Lower leg skin (tissue), 4 donors: ENCODE results near the gene KDM3B. TPM values are rescaled to one million over a fixed set of nuclear protein-coding genes. Genes with fewer than 3 reads are reported as not detected.

Experiments used
- DNase-seq, 2 donors: peaks; one replicate each; pipeline ENCODE4 v3.0.0-alpha.2; 2019; ENCODE audit warnings: low spot score in 2 of 2
- H3K4me3 ChIP-seq: fragments of 200-600 bp; sonication (generic); 2 replicates; pipeline ENCODE4 v1.5.1; 2017; ENCODE audit warnings: mild to moderate bottlenecking, low read depth; ENCODE audit not compliant: poor library complexity, severe bottlenecking
- POLR2A ChIP-seq, 2 donors: fragments of 450-650 bp; IDR thresholded peaks; one replicate each; pipeline ENCODE4 v1.6.1; 2016 to 2017; ENCODE audit warnings: antibody characterized with exemption in 2 of 2, mild to moderate bottlenecking in 1 of 2, moderate library complexity in 1 of 2
- WGBS, 2 donors: methylation state at CpG; one replicate each; pipeline ENCODE4 v1.1.5; 2018; 5-methylcytosine and 5-hydroxymethylcytosine counted together
- intact Hi-C: fragments of 100-400 bp; cut with DNase I; formaldehyde crosslinking; loops from one replicate; pipeline ENCODE4 v1.15.0; 2023; ENCODE audit warnings: low total_unique reads
- total RNA-seq, 4 donors: library from RNA; depleted of rRNA; stranded (reverse); fragments of >200 nt; gene quantifications; one replicate each; pipeline ENCODE4 v1.1.0, GENCODE V29; 2016
- TF ChIP-seq, protein P1 (sequence below), 3 donors: fragments of 450-650 bp; IDR thresholded peaks; one replicate each; pipeline ENCODE4 v1.5.1; 2016; ENCODE audit warnings: antibody characterized with exemption in 3 of 3, mild to moderate bottlenecking in 3 of 3, moderate library complexity in 2 of 3

KDM3B gene
- total RNA-seq, 4 donors from 2014 or later, result 54.4 to 72.7 (median 67.0) TPM

DNA sequence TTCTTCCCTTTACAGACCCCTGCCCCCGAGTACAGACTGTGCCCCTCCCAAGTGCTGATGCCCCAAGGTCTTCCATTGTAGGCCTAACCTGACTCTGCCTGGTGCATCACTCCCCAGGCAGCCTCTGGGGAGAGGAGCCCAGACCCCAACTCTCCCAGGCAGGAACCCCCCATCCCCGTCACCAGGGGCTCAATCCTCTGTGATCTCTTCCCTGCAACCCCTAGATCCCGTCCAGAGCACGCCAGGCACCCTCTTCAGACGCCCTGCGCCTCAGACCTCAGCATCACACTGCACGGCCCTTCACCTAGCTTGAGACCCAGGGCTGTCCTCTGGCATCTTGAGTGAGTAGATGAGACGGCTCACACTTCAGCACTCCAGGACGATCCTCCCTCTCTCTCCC lies 106.4 kb downstream of the KDM3B start:
- no peak overlapping the region for H3K4me3 ChIP-seq
- no peak for DNase-seq
- 79 to 86% methylated on average over 9 of the region's 9 CpGs for WGBS, 2 donors
- intact Hi-C loops, result no loop called here
- no peak for TF ChIP-seq POLR2A (IDR thresholded peaks at IDR 0.05)
- TF ChIP-seq, protein P1, sequence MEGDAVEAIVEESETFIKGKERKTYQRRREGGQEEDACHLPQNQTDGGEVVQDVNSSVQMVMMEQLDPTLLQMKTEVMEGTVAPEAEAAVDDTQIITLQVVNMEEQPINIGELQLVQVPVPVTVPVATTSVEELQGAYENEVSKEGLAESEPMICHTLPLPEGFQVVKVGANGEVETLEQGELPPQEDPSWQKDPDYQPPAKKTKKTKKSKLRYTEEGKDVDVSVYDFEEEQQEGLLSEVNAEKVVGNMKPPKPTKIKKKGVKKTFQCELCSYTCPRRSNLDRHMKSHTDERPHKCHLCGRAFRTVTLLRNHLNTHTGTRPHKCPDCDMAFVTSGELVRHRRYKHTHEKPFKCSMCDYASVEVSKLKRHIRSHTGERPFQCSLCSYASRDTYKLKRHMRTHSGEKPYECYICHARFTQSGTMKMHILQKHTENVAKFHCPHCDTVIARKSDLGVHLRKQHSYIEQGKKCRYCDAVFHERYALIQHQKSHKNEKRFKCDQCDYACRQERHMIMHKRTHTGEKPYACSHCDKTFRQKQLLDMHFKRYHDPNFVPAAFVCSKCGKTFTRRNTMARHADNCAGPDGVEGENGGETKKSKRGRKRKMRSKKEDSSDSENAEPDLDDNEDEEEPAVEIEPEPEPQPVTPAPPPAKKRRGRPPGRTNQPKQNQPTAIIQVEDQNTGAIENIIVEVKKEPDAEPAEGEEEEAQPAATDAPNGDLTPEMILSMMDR (IDR thresholded peaks at IDR 0.05), result no peak

DNA sequence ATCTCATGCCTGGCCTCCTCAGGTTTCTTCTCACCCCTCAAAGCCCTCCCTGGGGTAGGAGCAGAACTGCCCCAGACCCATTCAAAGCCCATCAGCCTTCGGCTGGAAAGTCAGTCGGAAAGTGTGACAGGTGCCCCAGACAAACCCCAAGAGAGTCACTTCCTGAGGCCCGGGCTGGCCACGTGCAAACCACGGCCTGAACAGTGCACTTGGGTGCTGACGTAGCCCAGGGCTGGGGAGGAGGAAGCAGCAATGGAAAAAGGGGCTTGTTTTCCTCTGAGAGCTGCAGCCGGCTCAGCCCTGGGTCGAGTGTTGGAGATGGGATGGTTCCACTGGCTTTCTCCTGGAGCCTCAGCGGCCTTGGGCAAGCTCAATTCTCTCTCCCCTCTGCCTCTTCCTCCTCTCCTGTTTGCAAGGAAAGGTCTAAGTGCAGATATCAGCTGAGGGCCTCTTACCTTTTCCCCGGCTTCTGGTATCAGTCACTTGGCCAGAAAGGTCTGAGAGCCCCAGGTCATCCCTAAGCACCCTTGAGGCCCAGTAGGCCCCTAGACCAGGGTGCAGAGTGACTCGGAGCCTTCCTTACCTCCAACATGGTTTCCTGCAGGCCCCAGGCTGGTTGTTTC lies 106.9 kb downstream of the KDM3B start:
- no peak overlapping the region for H3K4me3 ChIP-seq
- 81 to 82% methylated on average over 11 of the region's 11 CpGs for WGBS, 2 donors
- intact Hi-C loops, result no loop called here
- no peak for DNase-seq
- TF ChIP-seq, protein P1 (IDR thresholded peaks at IDR 0.05), result no peak
- TF ChIP-seq POLR2A (IDR thresholded peaks at IDR 0.05), result no peak

DNA sequence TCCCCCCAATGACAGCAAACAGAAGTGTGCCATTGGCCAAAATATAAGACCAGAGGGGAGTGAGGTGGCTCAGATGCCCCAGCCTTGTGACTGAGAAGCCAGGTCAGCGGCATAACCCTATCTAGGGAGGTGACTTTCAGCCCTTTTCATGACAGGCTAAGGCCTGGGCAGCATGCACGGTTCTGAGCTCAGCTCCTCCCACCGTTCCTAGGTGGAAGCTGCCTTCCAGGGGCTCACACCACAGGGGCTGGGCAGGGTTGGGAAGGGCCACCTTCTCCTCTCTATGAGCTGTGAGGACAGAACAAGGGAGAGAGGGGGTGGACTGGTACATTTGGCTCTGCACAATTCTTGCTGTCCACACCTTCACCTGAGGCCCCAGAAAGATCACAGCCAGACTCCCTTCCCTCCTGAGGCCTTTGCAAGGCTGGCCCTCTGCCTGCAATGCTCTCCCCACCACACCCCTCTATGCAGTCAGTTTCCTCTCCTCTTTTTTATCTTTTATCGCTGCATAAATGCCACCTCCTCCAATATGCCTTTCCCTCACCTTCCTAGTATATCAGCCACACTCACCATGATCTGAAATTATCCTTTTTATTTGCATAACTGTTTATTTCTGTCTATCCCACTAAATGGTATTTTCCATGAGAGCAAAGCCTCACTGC lies 107.7 kb downstream of the KDM3B start:
- no peak overlapping the region for H3K4me3 ChIP-seq
- no peak for DNase-seq
- intact Hi-C loops, result loop anchor here (5.0 to 10.0 kb wide), 2 partner anchors 42 to 85 kb away; partner anchors contain the start of gene ETF1
- WGBS, 2 donors, result 40 to 47% methylated on average over 4 of the region's 4 CpGs
- no peak for TF ChIP-seq POLR2A (IDR thresholded peaks at IDR 0.05)
- TF ChIP-seq, protein P1 (IDR thresholded peaks at IDR 0.05), result no peak

DNA sequence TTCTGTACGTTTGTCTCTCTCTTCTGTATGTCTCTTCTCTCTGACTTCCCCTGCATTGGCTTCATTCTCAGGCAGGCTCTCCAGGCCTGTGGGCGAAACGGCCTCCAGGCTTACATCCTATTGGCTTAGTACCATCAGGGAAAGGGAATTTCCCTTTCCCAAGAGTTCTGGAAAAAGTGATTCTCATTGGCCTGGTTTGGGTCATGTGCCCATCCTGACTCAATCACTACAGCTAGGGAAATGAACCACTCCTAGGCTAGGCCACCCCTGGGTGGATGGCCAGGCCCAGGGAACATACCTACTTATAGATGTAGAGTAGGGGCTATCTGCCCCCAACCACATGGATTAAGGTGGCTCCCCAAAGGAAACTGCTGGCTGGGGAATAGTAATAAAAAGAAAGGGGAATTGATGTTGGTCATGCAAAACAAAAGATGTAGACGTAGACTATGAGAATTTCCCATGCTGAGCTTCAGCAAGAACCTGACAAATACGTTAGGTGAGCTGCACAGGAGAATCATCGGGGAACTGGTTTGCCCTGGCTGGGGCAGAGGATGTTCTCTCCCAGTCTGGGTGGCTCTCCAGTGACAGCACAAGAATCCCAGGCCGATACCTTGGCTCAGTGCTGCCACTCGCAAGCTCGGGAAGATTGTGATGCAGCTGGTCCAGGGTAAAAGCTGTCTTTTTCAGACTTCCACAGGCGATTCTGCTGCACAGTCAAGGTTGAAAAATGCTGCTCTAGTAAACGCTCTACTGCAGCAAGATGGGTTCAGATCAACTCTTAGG lies 109.0 kb downstream of the KDM3B start:
- TF ChIP-seq, protein P1 (IDR thresholded peaks at IDR 0.05), result no peak
- TF ChIP-seq POLR2A (IDR thresholded peaks at IDR 0.05), result no peak
- peak in 1 of 2 donors; percentile 43 for DNase-seq
- WGBS, 2 donors, result 60 to 63% methylated on average over 11 of the region's 11 CpGs
- H3K4me3 ChIP-seq, result no peak overlapping the region
- intact Hi-C loops, result loop anchor here (5.0 to 10.0 kb wide), 2 partner anchors 41 to 83 kb away; partner anchors contain the start of gene ETF1

DNA sequence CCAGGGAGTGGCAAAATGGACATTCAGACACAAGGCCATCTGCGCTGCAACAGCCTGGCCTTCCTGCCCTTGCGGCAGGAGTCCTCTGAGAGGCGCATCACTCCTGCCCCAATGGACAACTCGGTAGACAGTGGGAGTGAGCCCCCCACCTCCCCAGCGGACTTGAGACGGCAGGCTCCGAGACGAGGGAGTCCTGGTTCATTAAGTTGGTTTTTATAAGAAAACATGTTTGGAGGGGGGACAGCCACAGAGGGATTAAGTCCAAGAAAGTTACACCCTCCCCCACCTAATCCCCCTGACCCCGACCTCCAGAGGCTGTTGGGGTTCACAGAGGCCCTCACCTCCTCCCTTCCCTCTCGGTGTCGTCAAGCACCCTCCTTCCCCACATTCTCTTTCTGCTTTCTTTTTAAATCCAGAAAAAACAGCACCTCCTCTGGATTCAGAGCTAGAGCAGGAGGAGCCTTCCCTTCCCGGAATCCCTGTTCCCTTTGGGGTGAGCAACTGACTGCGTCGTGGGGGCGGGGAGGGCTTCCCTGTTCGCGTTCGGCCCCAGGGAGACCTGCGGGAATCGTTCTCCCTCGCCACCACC lies 111.0 kb downstream of the KDM3B start:
- TF ChIP-seq POLR2A (IDR thresholded peaks at IDR 0.05), result no peak
- TF ChIP-seq, protein P1 (IDR thresholded peaks at IDR 0.05), result no peak
- no peak for DNase-seq
- WGBS, 2 donors, result 16 to 17% methylated on average over 21 of the region's 21 CpGs
- intact Hi-C loops, result loop anchor here (5.0 to 10.0 kb wide), 2 partner anchors 39 to 81 kb away; partner anchors contain the start of gene ETF1
- peak overlapping the region; percentile 19 for H3K4me3 ChIP-seq
